ENCODE results near the gene SPAG16. TPM values are rescaled to one million over a fixed set of nuclear protein-coding genes. Genes with fewer than 3 reads are reported as not detected.

Gene SPAG16
- total and polyA plus RNA-seq, 2 donors from 2014 or later, result 35.9 to 38.5 TPM

DNA sequence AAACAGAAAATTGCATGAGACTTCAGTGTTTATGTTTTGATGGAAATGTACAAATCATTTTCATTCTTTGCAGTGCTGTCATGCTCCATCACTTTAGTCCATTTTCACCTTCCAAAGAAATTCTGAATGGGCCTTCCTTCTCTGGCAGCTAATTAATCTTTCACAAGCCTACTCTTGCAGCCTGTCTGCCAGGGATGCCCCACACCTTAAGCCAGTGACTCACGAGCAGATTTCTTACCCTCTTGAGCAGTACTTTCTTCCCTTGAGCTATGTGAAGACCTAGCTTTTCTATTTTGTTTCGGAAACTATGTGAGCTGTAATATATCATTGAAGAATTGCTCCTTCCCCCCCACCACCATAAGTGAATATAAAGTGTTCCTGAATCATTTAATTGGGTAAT lies 722.3 kb downstream of the SPAG16 start:
- DNase-seq, result no peak
- no peaks in the 10 kb centered on the region for H3K9me3 ChIP-seq (ENCODE audit: control insufficient read depth in 2 of 3, insufficient read depth in 1 of 3, low read length in 3 of 3)
- no peak overlapping the region for H3K9ac ChIP-seq (ENCODE audit: low read length in 3 of 3)
- H3K36me3 ChIP-seq (ENCODE audit: control insufficient read depth in 2 of 3, insufficient read depth in 3 of 3, low read length in 3 of 3), result no peaks in the 10 kb centered on the region
- intact Hi-C loops (cut with DNase I), result no loop called here
- H3K4me1 ChIP-seq (ENCODE audit: control insufficient read depth in 2 of 3, insufficient read depth in 2 of 3, low read depth in 1 of 3, low read length in 3 of 3), result no peaks in the 10 kb centered on the region
- TF ChIP-seq, protein P1, sequence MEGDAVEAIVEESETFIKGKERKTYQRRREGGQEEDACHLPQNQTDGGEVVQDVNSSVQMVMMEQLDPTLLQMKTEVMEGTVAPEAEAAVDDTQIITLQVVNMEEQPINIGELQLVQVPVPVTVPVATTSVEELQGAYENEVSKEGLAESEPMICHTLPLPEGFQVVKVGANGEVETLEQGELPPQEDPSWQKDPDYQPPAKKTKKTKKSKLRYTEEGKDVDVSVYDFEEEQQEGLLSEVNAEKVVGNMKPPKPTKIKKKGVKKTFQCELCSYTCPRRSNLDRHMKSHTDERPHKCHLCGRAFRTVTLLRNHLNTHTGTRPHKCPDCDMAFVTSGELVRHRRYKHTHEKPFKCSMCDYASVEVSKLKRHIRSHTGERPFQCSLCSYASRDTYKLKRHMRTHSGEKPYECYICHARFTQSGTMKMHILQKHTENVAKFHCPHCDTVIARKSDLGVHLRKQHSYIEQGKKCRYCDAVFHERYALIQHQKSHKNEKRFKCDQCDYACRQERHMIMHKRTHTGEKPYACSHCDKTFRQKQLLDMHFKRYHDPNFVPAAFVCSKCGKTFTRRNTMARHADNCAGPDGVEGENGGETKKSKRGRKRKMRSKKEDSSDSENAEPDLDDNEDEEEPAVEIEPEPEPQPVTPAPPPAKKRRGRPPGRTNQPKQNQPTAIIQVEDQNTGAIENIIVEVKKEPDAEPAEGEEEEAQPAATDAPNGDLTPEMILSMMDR (IDR thresholded peaks at IDR 0.05; ENCODE audit: borderline replicate concordance, extremely low read depth, insufficient read depth), result no peak
- H3K27ac ChIP-seq (ENCODE audit: low read depth in 2 of 2, low read length in 2 of 2), result no peak overlapping the region
- H3K4me3 ChIP-seq (ENCODE audit: low read length in 3 of 3), result no peak overlapping the region
- H3K27me3 ChIP-seq (ENCODE audit: control insufficient read depth, insufficient read depth, low read length), result no peaks in the 10 kb centered on the region
- FAIRE-seq, result no peak

DNA sequence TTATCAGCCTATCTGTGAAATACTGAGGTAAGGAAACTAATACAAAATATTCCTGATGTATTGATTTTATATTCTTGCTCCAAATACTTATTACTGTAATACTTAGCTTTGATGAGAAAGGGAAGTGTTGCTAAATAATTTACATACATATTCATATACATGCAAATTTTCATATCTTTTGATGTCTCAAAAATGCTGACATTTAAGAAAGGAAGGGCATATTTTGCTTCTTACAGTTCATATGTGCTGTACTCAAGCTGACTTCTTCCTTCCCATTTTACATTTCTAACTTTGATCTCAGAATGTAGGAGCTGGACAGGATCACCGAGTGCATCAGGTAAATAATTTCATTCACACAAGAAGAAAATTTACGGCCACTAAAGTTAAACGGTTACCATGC lies 727.4 kb downstream of the SPAG16 start:
- DNase-seq, result no peak
- Histone ChIP-seq H3K9ac (ENCODE audit: low read length in 3 of 3) (no peak overlapping the region), H3K36me3 (ENCODE audit: control insufficient read depth in 2 of 3, insufficient read depth in 3 of 3, low read length in 3 of 3) (no peaks in the 10 kb centered on the region), H3K27ac (ENCODE audit: low read depth in 2 of 2, low read length in 2 of 2) (no peak overlapping the region), H3K4me1 (ENCODE audit: control insufficient read depth in 2 of 3, insufficient read depth in 2 of 3, low read depth in 1 of 3, low read length in 3 of 3) (no peaks in the 10 kb centered on the region), H3K27me3 (ENCODE audit: control insufficient read depth, insufficient read depth, low read length) (no peaks in the 10 kb centered on the region), H3K4me3 (ENCODE audit: low read length in 3 of 3) (no peak overlapping the region), H3K9me3 (ENCODE audit: control insufficient read depth in 2 of 3, insufficient read depth in 1 of 3, low read length in 3 of 3) (no peaks in the 10 kb centered on the region)
- TF ChIP-seq, protein P1 (IDR thresholded peaks at IDR 0.05; ENCODE audit: borderline replicate concordance, extremely low read depth, insufficient read depth), result no peak
- intact Hi-C loops (cut with DNase I), result no loop called here
- FAIRE-seq, result no peak

DNA sequence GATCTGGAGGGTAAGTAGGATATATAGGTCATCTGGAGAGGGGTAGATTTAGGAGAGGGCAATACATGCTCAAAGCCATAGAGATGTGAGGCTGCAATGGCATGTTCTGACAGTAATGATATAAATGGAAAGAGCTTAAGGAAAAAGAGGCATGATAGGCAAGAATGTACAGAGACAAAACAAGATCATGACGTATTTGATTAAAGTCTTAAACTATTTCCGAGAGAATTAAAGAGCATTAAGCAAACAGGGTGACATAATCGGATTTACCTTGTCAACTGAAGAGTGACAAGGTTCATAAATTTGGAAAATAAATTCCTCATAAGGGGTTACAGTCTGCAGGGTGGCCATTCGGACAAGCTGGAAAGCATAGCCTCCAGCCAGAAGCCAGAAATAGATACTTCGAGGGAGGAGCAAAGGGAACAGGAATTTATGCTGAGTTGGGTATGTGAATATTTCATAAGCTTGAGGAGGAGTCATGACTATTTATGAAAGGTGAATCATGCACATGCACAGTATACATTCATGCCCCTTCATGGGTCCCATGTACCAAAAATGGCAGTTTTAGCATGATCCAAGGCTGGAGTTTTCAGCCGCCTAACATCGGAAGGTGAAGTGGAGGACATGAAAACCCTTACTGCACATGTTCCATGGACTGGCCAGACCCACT lies 730.4 kb downstream of the SPAG16 start:
- no peaks in the 10 kb centered on the region for H3K4me1 ChIP-seq (ENCODE audit: control insufficient read depth in 2 of 3, insufficient read depth in 2 of 3, low read depth in 1 of 3, low read length in 3 of 3)
- FAIRE-seq, result no peak
- intact Hi-C loops (cut with DNase I), result no loop called here
- H3K27me3 ChIP-seq (ENCODE audit: control insufficient read depth, insufficient read depth, low read length), result no peaks in the 10 kb centered on the region
- no peak for DNase-seq
- no peak overlapping the region for H3K9ac ChIP-seq (ENCODE audit: low read length in 3 of 3)
- no peaks in the 10 kb centered on the region for H3K36me3 ChIP-seq (ENCODE audit: control insufficient read depth in 2 of 3, insufficient read depth in 3 of 3, low read length in 3 of 3)
- H3K4me3 ChIP-seq (ENCODE audit: low read length in 3 of 3), result no peak overlapping the region
- TF ChIP-seq, protein P1 (IDR thresholded peaks at IDR 0.05; ENCODE audit: borderline replicate concordance, extremely low read depth, insufficient read depth), result no peak
- H3K27ac ChIP-seq (ENCODE audit: low read depth in 2 of 2, low read length in 2 of 2), result no peak overlapping the region
- no peaks in the 10 kb centered on the region for H3K9me3 ChIP-seq (ENCODE audit: control insufficient read depth in 2 of 3, insufficient read depth in 1 of 3, low read length in 3 of 3)

Data from kidney (tissue), 14 donors.